HL-60 (cell line): ENCODE results near the gene TMPRSS9.
A peak's percentile ranks its signal among the peaks of the same experiment; 100 is the strongest.

Experiments used
- DNase-seq, 2 experiments: peaks; one replicate each; pipeline ENCODE4 v3.0.0-alpha.2; 2010 to 2020; ENCODE audit warnings: low read depth in 1 of 2, low spot score in 1 of 2
- H3K27ac ChIP-seq: fragments of 250-450 bp; sonication (Bioruptor Pico); replicated peaks from 2 replicates; pipeline ENCODE4 v1.5.1; 2020; ENCODE audit warnings: mild to moderate bottlenecking, moderate library complexity
- H3K27me3 ChIP-seq: fragments of 250-450 bp; sonication (Bioruptor Pico); 2 replicates; pipeline ENCODE4 v1.5.1; 2021; ENCODE audit warnings: mild to moderate bottlenecking, moderate library complexity; ENCODE audit not compliant: insufficient read depth, poor library complexity, severe bottlenecking
- H3K4me3 ChIP-seq: replicated peaks from 2 replicates; pipeline ENCODE4 v1.5.1; 2011; ENCODE audit warnings: mild to moderate bottlenecking, control low read depth, low read length; ENCODE audit not compliant: insufficient read depth
- CTCF ChIP-seq: IDR thresholded peaks from one replicate; pipeline ENCODE4 v1.5.1; 2011; ENCODE audit warnings: low read length, control low read depth, inconsistent platforms; ENCODE audit not compliant: insufficient read depth
- GABPA ChIP-seq: IDR thresholded peaks from 2 replicates; pipeline ENCODE4 v1.6.1; 2012; ENCODE audit warnings: low read depth
- POLR2AphosphoS5 ChIP-seq: IDR thresholded peaks from 2 replicates; pipeline ENCODE4 v1.6.1; 2012; ENCODE audit warnings: low read depth
- REST ChIP-seq: IDR thresholded peaks from 2 replicates; pipeline ENCODE4 v1.6.1; 2012; ENCODE audit warnings: low read depth; ENCODE audit not compliant: insufficient replicate concordance
- SPI1 ChIP-seq: IDR thresholded peaks from 2 replicates; pipeline ENCODE4 v1.6.1; 2012; ENCODE audit warnings: low read depth, mild to moderate bottlenecking, borderline replicate concordance

The TMPRSS9 gene

GRCh38 chr19:2421581-2422306 lies 61.7 kb downstream of the TMPRSS9 start:
- H3K4me3 ChIP-seq = no peak overlapping the region
- H3K27me3 ChIP-seq = no peaks in the 10 kb centered on the region
- peak overlapping the region; percentile 17 for H3K27ac ChIP-seq
- no peak for DNase-seq
- TF ChIP-seq POLR2AphosphoS5 (peak; percentile 57), CTCF (no peak)

GRCh38 chr19:2423071-2423914 lies 63.2 kb downstream of the TMPRSS9 start:
- H3K4me3 ChIP-seq = no peak overlapping the region
- no peaks in the 10 kb centered on the region for H3K27me3 ChIP-seq
- DNase-seq = peak; percentile 45 to 94
- TF ChIP-seq REST (no peak), SPI1 (peak; percentile 78), POLR2AphosphoS5 (peak; percentile 82; the same call in 1 of the 2 replicates), CTCF (no peak), GABPA (no peak)
- H3K27ac ChIP-seq = peak overlapping the region; percentile 98

- Histone ChIP-seq H3K27me3 (no peaks in the 10 kb centered on the region), H3K27ac (peak overlapping the region; percentile 98), H3K4me3 (peak overlapping the region; percentile 82)
- no peak for TF ChIP-seq SPI1
- TF ChIP-seq CTCF = no peak
- no peak for TF ChIP-seq REST
- no peak for TF ChIP-seq GABPA
- peak; percentile 74; the same call in 1 of the 2 replicates for TF ChIP-seq POLR2AphosphoS5
- DNase-seq = peak; percentile 38 to 51
These were observed 64.0 kb downstream of the TMPRSS9 start for GRCh38 chr19:2423915-2424685.
